Spleen (tissue), 7 donors: ENCODE measurements around the gene RAB27A.

Experiments
- POLR2A ChIP-seq, 3 donors: fragments of 450-650 bp; IDR thresholded peaks; one replicate each; pipeline ENCODE4 v1.5.1; 2017; ENCODE audit warnings: antibody characterized with exemption in 3 of 3, mild to moderate bottlenecking in 1 of 3
- TF ChIP-seq, protein P1 (sequence below), 11 experiments: fragments of 200-600 bp in 7 of 11; fragments of 450-650 bp in 4 of 11; sonication (generic) in 4 of 11; IDR thresholded peaks in 8 of 11; conservative IDR thresholded peaks in 3 of 11; 1 replicate in 7 of 11; 2 replicates in 4 of 11; pipeline versions ENCODE4 v1.4.0 to v1.8.0; 2016 to 2021; ENCODE audit warnings: antibody characterized with exemption in 11 of 11, inconsistent platforms in 4 of 11, mild to moderate bottlenecking in 1 of 11
- donor health status: DM: no; HTN: no; CAD: no; lungs with moderate emphysema.
- donor health status: DM: no; HTN: no; CAD: no.
- donor health status: DM: no; HTN: no; CAD: no.

DNA sequence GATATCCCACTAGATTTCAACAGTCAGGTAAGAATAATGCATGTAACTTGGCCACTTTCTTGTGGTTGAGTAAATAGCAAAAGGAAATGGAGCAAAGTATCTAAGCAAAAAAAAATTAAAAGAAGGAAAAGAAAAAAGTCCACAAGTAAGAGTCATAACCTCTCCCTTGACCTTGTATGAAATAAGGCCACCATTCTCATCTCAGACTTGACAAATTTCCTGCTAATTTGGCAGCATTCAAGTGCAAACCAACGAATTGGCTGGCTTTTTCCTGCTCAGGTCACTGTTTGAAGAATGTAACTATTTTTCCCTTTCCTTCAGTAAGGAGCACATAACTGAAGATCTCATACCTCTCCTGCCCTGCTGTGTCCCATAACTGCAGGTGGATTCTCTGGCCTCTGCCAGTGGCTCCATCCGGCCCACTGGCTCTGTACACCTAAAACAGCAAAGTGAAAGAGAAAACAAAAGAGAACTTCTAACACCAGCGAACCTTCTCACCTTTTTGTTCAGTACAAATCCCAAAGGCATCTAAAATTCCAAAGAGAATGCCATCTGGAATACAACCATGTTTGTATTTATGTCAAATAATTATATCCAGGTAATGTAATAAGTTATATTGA, 59.5 kb downstream of the RAB27A start:
- TF ChIP-seq, protein P1, sequence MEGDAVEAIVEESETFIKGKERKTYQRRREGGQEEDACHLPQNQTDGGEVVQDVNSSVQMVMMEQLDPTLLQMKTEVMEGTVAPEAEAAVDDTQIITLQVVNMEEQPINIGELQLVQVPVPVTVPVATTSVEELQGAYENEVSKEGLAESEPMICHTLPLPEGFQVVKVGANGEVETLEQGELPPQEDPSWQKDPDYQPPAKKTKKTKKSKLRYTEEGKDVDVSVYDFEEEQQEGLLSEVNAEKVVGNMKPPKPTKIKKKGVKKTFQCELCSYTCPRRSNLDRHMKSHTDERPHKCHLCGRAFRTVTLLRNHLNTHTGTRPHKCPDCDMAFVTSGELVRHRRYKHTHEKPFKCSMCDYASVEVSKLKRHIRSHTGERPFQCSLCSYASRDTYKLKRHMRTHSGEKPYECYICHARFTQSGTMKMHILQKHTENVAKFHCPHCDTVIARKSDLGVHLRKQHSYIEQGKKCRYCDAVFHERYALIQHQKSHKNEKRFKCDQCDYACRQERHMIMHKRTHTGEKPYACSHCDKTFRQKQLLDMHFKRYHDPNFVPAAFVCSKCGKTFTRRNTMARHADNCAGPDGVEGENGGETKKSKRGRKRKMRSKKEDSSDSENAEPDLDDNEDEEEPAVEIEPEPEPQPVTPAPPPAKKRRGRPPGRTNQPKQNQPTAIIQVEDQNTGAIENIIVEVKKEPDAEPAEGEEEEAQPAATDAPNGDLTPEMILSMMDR (IDR thresholded peaks at IDR 0.05 in 8 of 11, conservative IDR thresholded peaks at IDR 0.05 in 3 of 11), result no peak
- no peak for TF ChIP-seq POLR2A (IDR thresholded peaks at IDR 0.05)
